HG03060 (cell line): ENCODE measurements around the gene B3GALNT2.
"Not testable (repeated sequence)": the region's sequence is repeated elsewhere in the genome, so short reads cannot be mapped to it uniquely, and the experiment has no call there.

Source experiments
- ATAC-seq: cut with Tn5 transposase; IDR thresholded peaks from one replicate; pipeline ENCODE4 v1.9.1; 2021; ENCODE audit warnings: low read depth, moderate number of reproducible peaks; ENCODE audit not compliant: unreplicated experiment

The B3GALNT2 gene

GRCh38 chr1:235504494-235505222, 406 bp upstream of the B3GALNT2 start:
- peak; percentile 79 for ATAC-seq

DNA sequence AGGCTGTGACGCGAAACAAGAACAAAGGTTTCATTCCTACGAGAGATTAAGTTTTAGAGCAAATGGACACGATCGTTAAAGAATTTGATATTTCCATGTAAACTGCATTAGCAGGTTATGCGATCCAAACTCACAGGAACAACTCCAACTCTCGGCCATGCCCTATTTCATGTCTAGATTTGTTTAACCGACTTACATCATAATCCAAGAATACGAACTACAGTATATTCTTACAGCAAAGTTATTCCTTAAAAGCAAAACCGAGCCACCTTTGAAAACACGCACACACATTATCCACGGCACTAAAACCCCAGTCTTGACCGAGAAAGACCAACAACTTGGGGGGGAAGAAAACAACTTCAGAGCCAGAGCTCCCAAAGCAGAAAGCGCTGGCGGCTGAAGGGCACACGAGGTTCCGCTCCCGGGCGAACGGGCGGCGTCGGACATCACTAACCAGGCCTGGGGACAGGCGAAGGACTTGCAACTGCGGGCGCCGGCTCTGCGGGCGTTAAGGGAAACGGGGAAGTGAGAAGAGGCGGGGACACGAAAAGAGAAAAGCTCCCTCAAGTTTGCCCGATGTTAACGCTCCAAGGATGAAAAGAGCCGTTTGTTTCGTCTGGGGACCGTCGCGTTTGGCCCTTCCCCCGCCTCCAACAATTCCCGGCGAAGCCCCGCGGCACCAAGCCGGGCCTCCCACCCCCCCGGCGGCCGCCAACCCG, 690 bp downstream of the B3GALNT2 start:
- ATAC-seq = no peak

GRCh38 chr1:235502601-235503402, 1.4 kb downstream of the B3GALNT2 start:
- no peak for ATAC-seq

GRCh38 chr1:235500971-235501540, 3.2 kb downstream of the B3GALNT2 start:
- no peak for ATAC-seq

GRCh38 chr1:235495551-235495950, 8.7 kb downstream of the B3GALNT2 start:
- ATAC-seq = no peak

- no peak for ATAC-seq
Measured at GRCh38 chr1:235495030-235495429, 9.2 kb downstream of the B3GALNT2 start.

GRCh38 chr1:235494531-235494930, 9.7 kb downstream of the B3GALNT2 start:
- ATAC-seq = no peak

DNA sequence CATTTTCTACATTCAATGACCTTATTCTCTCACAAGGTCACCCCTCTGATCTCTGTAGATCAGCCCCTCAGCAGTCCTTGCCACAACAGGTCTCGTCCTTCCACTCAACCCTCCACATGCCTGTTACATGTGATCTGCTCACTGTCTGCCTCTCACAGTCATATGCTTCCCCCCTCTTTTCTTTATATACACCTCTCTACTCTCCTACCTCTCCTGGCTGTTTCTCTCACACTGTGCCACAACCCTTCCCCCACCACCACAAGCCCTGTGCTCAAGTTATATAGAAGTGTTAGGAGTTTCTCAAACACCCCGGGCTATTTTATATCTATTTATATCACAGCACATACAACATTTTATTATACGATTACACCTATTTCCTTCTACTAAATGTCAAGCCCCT, 12.6 kb downstream of the B3GALNT2 start:
- no peak for ATAC-seq

GRCh38 chr1:235486321-235486720, 17.9 kb downstream of the B3GALNT2 start:
- ATAC-seq = no peak

DNA sequence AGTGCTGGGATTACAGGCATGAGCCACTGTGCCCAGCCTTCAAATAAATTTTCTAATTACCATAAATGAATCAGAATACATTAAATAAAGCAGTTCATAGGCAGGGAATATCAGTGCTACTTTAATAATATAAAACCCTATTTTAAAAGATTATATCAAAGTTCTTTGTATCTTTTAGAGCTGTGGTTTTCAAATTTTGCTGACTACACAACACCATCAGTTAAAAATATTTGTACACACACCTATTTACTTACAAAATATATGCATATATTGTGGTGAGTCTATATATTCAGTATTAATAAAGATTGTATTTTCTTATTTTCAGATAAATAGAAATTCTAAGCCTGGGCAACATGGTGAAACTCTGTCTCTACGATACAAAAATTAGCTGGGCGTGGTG, 18.7 kb downstream of the B3GALNT2 start:
- ATAC-seq = no peak

- ATAC-seq = no peak
Measured at GRCh38 chr1:235483090-235483489, 21.2 kb downstream of the B3GALNT2 start.

- ATAC-seq = no peak
Measured at GRCh38 chr1:235473806-235474205, 30.4 kb downstream of the B3GALNT2 start.

GRCh38 chr1:235470741-235471439, 33.4 kb downstream of the B3GALNT2 start:
- no peak for ATAC-seq

- ATAC-seq = not testable (repeated sequence)
Measured at GRCh38 chr1:235469897-235470296, 34.4 kb downstream of the B3GALNT2 start.

DNA sequence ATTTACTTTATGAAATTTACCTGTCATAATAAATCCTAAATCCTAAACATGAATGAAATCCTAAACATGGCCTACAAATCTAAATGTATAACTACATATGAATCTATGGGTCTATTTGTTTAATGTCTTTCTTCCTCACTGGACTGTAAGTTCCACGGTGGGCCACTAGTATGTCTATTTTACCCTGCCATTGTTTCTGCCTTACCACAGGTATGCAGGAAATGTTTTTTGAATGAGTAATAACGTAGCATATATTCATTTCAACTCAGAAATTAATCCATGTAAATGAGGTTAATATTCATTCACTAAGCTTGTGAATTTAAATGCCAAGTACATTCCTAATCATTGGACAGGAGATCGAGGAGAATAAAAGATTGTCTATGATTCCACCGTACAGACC, 35.3 kb downstream of the B3GALNT2 start:
- ATAC-seq = no peak

GRCh38 chr1:235468004-235468403, 36.2 kb downstream of the B3GALNT2 start:
- no peak for ATAC-seq

GRCh38 chr1:235465066-235465465, 39.2 kb downstream of the B3GALNT2 start:
- no peak for ATAC-seq

GRCh38 chr1:235462832-235463231, 41.4 kb downstream of the B3GALNT2 start:
- ATAC-seq = not testable (repeated sequence)

- no peak for ATAC-seq
Measured at GRCh38 chr1:235461954-235462353, 42.3 kb downstream of the B3GALNT2 start.

DNA sequence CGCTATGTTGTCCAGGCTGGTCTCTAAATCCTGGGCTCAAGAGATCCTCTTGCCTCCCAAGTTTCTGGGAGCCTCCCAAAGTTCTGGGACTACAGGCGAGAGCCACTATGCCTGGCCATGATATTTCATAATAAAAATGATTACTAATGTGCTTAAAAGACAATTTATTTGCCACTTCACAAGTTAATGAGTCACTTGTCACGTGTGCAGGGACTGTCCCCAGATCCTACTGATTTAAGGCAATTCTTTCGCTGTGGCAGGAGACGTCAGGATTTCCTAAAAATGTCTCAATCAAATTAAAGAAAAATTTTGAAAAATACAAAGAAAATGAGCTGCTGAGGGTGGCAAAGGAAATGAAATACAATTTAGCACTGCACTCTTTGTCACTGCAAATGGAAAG, 43.5 kb downstream of the B3GALNT2 start:
- ATAC-seq = no peak
